Measurements from ENCODE around the gene LSM14A.

DNA sequence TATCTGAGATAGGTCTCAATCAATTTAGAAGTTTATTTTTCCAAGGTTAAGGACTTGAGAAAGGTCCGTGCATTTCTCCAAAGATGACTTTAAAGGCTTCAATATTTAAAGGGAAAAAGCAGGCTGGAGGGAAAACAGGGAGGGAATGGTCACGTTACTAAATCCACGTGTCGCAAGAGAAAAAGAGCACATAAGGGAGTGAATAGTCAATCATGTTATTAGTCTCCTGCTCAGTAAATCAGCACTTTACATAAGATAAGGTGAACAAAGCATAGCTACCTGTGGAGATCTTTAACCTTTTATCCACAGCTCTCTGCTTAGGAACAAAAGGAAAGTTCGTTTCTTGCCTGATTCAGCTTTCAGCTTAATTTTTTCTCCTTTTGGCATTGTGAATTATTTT, 31.3 kb upstream of the LSM14A start:
- no peak for TF ChIP-seq POLR2A (IDR thresholded peaks at IDR 0.05)
- TF ChIP-seq, protein P1, sequence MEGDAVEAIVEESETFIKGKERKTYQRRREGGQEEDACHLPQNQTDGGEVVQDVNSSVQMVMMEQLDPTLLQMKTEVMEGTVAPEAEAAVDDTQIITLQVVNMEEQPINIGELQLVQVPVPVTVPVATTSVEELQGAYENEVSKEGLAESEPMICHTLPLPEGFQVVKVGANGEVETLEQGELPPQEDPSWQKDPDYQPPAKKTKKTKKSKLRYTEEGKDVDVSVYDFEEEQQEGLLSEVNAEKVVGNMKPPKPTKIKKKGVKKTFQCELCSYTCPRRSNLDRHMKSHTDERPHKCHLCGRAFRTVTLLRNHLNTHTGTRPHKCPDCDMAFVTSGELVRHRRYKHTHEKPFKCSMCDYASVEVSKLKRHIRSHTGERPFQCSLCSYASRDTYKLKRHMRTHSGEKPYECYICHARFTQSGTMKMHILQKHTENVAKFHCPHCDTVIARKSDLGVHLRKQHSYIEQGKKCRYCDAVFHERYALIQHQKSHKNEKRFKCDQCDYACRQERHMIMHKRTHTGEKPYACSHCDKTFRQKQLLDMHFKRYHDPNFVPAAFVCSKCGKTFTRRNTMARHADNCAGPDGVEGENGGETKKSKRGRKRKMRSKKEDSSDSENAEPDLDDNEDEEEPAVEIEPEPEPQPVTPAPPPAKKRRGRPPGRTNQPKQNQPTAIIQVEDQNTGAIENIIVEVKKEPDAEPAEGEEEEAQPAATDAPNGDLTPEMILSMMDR (IDR thresholded peaks at IDR 0.05): no peak
